Measurements from ENCODE around the gene C14orf180. TPM values are rescaled to one million over a fixed set of nuclear protein-coding genes. Genes with fewer than 3 reads are reported as not detected.

Gene C14orf180
- total RNA-seq, 4 donors from 2014 or later: 6.0 to 333 (median 18.2) TPM

GRCh38 chr14:104590240-104590965, 10.8 kb downstream of the C14orf180 start:
- no peak for TF ChIP-seq CTCF (IDR thresholded peaks at IDR 0.05; ENCODE audit: low read depth)

GRCh38 chr14:104591031-104591430, 11.5 kb downstream of the C14orf180 start:
- no peak for TF ChIP-seq CTCF (IDR thresholded peaks at IDR 0.05; ENCODE audit: low read depth)

GRCh38 chr14:104591506-104592291, 12.1 kb downstream of the C14orf180 start:
- TF ChIP-seq CTCF (IDR thresholded peaks at IDR 0.05; ENCODE audit: low read depth): no peak

- TF ChIP-seq CTCF (IDR thresholded peaks at IDR 0.05; ENCODE audit: low read depth): no peak
These were observed 12.7 kb downstream of the C14orf180 start for GRCh38 chr14:104592292-104592672.

GRCh38 chr14:104592785-104593184, 13.2 kb downstream of the C14orf180 start:
- TF ChIP-seq CTCF (IDR thresholded peaks at IDR 0.05; ENCODE audit: low read depth): no peak

GRCh38 chr14:104593241-104593701, 13.7 kb downstream of the C14orf180 start:
- TF ChIP-seq CTCF (IDR thresholded peaks at IDR 0.05; ENCODE audit: low read depth): no peak

- TF ChIP-seq CTCF (IDR thresholded peaks at IDR 0.05; ENCODE audit: low read depth): no peak
These were observed 14.2 kb downstream of the C14orf180 start for GRCh38 chr14:104593710-104594136.
